ENCODE measurements around the gene LAMTOR5.

The LAMTOR5 gene

GRCh38 chr1:110387048-110387754, 20.3 kb downstream of the LAMTOR5 start:
- DNase-seq (ENCODE audit: low spot score) = no peak

- DNase-seq (ENCODE audit: low spot score) = no peak
Observed at GRCh38 chr1:110385369-110385768, 22.1 kb downstream of the LAMTOR5 start.

GRCh38 chr1:110384581-110385321, 22.7 kb downstream of the LAMTOR5 start:
- DNase-seq (ENCODE audit: low spot score) = no peak

- DNase-seq (ENCODE audit: low spot score) = no peak
Observed at GRCh38 chr1:110383251-110383990, 24.1 kb downstream of the LAMTOR5 start.

- DNase-seq (ENCODE audit: low spot score) = no peak
Observed at GRCh38 chr1:110380672-110381283, 26.7 kb downstream of the LAMTOR5 start.

- DNase-seq (ENCODE audit: low spot score) = no peak
Observed at GRCh38 chr1:110375490-110375889, 32.0 kb downstream of the LAMTOR5 start.

GRCh38 chr1:110370827-110371226, 36.7 kb downstream of the LAMTOR5 start:
- no peak for DNase-seq (ENCODE audit: low spot score)

- no peak for DNase-seq (ENCODE audit: low spot score)
Observed at GRCh38 chr1:110364221-110364620, 43.3 kb downstream of the LAMTOR5 start.

GRCh38 chr1:110361856-110362255, 45.6 kb downstream of the LAMTOR5 start:
- no peak for DNase-seq (ENCODE audit: low spot score)

GRCh38 chr1:110360431-110360830, 47.1 kb downstream of the LAMTOR5 start:
- no peak for DNase-seq (ENCODE audit: low spot score)

GRCh38 chr1:110356379-110356778, 51.1 kb downstream of the LAMTOR5 start:
- DNase-seq (ENCODE audit: low spot score) = no peak

- no peak for DNase-seq (ENCODE audit: low spot score)
Observed at GRCh38 chr1:110355321-110355720, 52.2 kb downstream of the LAMTOR5 start.
